AG10803 (cell line): ENCODE results near the gene IFT81.

Source experiments
- DNase-seq: peaks from one replicate; pipeline ENCODE4 v3.0.0; 2010; ENCODE audit warnings: low read depth
- H3K4me3 ChIP-seq: 2 replicates; pipeline ENCODE4 v1.5.1; 2011; ENCODE audit warnings: mild to moderate bottlenecking, low read length, control low read depth
- TF ChIP-seq, protein P1 (sequence below): conservative IDR thresholded peaks from 2 replicates; pipeline ENCODE4 v1.5.1; 2011; ENCODE audit warnings: mild to moderate bottlenecking, low read length, control low read depth, inconsistent platforms

The IFT81 gene

DNA sequence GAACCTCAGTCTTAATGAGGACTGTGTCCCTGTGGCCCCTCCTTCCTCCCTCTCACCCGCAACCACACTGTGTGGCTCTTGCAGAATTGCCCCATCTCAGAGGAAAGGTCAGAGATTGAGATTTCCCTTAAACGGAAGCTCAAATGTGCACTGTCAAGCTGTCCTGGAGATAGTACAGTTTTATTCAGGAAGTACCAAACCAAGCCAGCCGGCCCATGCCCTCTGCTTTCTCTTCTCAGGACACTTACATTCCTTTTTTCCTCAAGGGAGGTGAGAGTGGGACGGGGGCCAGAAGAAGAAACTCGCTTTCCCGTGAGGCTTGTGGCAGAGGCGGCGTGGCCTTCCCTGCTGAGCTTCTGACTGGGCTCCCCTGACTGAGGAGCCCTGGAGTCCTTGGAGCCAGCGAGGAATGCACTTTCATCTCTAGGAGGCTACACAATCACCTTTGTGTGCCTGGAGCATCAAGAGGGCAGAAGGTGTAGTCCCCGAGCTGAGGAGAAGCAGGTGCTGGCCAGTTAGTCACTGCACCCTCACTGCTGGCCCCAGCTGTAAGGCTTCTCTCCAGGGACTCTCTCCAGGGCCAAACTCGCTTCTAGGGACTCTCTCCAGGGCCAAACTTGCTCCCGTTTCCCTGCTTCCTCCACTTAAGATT lies 132.7 kb downstream of the IFT81 start:
- no peak overlapping the region for H3K4me3 ChIP-seq
- TF ChIP-seq, protein P1, sequence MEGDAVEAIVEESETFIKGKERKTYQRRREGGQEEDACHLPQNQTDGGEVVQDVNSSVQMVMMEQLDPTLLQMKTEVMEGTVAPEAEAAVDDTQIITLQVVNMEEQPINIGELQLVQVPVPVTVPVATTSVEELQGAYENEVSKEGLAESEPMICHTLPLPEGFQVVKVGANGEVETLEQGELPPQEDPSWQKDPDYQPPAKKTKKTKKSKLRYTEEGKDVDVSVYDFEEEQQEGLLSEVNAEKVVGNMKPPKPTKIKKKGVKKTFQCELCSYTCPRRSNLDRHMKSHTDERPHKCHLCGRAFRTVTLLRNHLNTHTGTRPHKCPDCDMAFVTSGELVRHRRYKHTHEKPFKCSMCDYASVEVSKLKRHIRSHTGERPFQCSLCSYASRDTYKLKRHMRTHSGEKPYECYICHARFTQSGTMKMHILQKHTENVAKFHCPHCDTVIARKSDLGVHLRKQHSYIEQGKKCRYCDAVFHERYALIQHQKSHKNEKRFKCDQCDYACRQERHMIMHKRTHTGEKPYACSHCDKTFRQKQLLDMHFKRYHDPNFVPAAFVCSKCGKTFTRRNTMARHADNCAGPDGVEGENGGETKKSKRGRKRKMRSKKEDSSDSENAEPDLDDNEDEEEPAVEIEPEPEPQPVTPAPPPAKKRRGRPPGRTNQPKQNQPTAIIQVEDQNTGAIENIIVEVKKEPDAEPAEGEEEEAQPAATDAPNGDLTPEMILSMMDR = no peak
- DNase-seq = no peak

DNA sequence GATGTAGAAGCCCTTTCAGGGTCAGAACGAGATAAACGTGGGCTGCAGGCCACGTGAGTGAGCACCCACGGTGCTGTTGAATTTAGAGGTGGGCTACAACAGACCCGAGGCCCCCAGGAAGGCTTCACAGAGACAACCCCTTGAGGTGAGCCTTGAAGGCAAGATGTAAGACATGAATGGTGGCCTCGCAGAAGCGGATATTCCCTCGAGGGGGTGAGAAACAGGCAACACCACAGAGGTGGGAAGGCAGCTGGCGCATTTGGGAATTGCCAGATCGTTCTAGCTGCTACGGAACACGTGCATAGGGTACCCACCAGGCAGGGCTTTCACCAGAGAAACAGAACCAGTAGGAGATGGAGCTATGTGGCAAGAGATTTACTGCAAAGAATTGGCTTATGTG lies 134.3 kb downstream of the IFT81 start:
- TF ChIP-seq, protein P1 = no peak
- DNase-seq = no peak
- no peak overlapping the region for H3K4me3 ChIP-seq

DNA sequence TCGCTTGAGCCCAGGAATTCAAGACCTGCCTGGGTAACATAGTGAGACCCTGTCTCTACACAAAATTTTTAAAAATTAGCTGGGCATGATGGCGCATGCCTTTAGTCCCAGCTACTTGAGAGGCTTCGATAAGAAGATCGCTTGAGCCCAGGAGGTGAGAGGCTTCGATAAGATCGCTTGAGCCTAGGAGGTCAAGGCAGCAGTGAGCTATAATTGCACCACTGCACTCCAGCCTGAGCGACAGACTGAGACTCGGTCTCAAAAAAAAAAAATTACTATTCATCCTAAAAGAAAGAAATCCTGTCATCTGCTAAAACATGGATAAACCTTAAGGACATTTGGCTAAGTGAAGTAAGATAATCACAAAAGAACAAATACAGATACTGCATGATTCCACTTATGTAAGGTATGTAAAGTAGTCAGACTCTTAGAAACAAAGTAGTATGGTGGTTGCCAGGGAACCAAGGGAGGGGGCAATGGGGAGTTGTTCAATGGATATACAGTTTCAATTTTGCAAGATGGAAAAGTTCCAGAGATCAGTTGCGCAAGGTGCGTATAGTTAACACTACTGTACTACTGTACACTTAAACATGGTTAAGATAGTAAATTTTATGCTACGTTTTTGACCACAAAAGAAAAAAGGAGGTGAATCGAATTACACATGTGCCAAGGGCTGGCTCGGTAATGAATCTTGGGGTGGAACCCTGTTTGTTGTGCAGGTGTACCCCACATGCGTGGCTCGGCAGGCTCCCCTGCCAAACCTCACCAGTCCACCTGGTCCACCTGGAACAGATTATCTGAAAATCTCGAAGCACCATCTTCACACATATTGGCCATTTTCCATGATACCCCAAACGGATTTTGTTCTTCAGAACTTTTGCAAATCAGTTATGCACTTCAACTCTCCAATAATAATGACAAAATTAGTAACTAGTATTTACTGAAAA lies 138.6 kb downstream of the IFT81 start:
- H3K4me3 ChIP-seq = no peak overlapping the region
- no peak for DNase-seq
- TF ChIP-seq, protein P1 = no peak

GRCh38 chr12:110266381-110266960 lies 142.3 kb downstream of the IFT81 start:
- H3K4me3 ChIP-seq = peak overlapping the region; percentile 21
- no peak for DNase-seq
- TF ChIP-seq, protein P1 = no peak

GRCh38 chr12:110266980-110267620 lies 142.9 kb downstream of the IFT81 start:
- peak overlapping the region; percentile 23 for H3K4me3 ChIP-seq
- TF ChIP-seq, protein P1 = no peak
- peak; percentile 84 for DNase-seq
